Putamen (tissue), 1 donor: Measurements from ENCODE around the gene NPAS1.
A peak's percentile ranks its signal among the peaks of the same experiment; 100 is the strongest.

Experiments used
- DNase-seq: peaks from one replicate; pipeline ENCODE4 v3.0.0-alpha.2; 2016; ENCODE audit warnings: low spot score

The NPAS1 gene, protein sequence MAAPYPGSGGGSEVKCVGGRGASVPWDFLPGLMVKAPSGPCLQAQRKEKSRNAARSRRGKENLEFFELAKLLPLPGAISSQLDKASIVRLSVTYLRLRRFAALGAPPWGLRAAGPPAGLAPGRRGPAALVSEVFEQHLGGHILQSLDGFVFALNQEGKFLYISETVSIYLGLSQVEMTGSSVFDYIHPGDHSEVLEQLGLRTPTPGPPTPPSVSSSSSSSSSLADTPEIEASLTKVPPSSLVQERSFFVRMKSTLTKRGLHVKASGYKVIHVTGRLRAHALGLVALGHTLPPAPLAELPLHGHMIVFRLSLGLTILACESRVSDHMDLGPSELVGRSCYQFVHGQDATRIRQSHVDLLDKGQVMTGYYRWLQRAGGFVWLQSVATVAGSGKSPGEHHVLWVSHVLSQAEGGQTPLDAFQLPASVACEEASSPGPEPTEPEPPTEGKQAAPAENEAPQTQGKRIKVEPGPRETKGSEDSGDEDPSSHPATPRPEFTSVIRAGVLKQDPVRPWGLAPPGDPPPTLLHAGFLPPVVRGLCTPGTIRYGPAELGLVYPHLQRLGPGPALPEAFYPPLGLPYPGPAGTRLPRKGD

DNA sequence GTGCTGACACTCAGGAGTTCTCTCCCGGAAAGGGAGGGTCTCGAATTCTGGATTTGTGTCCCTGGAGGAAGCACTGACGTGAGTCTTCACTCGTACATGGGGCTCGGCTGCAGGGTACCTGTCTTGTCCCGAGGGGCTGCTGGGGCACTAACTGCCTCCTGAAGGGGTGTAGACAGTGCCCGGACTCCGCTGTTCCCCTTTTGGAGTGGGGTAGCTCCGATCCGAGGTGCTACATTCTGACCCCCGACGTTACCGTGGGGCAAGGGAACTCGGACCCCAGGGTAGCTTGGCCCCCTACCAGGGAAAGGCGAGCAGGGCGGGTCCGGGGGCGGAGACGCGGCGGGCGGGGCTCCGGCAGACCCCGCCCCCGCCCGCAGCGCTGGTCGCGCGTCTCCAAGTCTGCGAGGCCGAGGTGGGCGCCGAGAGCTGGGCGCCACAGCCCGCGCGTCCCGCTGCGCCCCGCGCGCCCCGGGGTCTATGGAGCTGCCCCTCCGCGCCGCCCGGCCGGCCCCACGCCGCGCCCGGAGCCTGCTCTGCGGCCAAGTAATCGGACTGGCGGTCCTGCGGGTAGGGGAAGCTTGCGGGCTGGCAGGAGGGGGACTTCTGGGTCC is at the start of gene NPAS1:
Gene NPAS1, plus strand, starts transcription at position 407 of the 611 bp plus-strand sequence. CDS start 1,211 bp downstream, outside the sequence.
- DNase-seq = no peak

DNA sequence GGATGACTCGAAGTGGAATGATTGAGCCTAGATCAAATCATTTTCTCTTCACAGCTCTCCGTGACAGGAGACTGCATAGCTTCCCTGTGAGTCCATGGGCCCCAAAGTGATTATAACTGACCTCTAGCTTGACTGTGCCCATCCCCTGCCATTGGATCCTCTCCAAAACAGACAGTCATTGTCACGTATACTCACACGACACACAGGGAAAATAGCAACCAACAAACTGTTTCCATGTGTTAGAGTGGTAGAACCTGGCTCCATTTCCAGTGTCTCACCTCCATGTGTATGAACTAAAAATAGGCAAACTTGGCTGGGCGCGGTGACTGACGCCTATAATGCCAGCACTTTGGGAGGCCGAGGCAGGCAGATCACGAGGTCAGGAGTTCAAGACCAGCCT is 48.8 kb upstream of the NPAS1 start:
- no peak for DNase-seq

DNA sequence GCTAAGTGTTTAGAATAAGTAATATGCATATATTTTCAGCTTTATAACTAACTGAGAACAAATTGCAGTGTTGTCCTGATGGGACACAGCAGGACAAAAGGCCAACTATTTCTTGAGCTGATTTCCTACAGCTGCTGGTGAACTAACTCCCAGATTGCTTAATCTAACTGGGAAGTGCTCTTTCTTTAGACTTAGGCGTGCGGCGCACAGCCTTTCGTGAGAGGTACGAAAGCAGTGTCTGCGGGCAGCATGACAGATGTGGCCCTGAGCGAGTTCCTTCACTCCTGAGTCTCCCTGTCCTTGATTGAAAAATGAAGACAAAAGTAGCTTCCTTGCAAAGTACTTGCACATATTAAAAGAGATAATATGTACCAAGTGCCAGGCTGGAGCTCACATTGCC is 47.3 kb upstream of the NPAS1 start:
- no peak for DNase-seq

DNA sequence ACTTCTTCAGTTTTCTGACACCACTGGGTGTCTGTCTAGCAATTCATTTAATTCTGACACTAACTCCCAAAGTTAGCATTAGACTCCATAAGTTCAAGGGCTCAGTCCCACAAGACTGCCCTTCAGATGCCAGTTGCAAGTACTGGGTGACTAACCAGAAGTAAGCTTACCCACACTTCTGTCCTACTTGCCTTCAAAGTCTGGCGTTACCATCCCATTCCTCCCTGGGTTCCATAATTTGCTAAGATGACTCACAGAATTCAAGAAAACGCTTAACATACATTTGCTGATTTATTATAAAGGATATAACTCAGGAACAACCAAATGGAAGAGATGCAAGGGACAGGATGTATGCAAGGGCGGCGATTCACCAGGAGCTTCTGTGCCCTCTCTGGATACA is 45.5 kb upstream of the NPAS1 start:
- DNase-seq = no peak

DNA sequence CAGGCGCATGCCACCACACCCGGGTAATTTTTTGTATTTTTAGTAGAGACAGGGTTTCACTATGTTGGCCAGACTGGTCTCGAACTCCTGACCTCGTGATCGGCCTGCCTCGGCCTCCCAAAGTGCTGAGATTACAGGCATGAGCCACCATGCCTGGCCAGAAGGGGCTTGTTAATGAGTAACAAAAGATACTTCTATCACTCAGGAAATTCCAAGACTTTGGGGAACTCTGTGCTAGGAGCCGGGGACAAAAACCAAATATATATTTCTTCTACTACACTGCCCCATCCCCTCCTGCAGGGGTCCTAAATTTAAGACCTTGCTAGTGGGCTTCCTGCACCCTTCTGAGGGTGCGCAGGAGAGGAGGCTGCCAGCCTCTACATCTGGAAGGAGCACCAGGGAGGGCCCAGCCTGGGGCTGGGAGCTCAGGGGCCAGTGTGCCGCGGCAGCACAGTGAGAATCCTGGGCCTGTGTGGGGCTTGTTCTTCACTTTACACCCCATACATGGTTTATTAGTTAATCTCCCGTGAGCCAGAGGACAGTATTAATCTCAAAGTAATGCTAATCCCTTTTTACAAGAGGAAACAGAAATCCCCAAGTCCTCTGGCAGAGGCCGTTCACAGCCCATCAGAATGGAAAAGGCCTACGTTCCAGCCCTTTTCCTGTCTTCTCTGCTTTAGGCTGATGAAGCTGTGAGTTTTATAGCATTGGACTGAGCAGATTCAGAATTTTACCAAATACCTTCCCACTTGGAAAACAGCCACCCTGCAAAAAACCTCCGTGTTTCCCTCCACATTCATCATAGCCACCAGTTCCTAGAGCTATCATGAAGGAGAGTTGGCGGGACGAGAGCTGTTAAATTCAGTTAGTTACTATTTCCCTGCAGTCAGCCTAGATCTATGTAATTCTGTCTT is 44.4 kb upstream of the NPAS1 start:
- no peak for DNase-seq

DNA sequence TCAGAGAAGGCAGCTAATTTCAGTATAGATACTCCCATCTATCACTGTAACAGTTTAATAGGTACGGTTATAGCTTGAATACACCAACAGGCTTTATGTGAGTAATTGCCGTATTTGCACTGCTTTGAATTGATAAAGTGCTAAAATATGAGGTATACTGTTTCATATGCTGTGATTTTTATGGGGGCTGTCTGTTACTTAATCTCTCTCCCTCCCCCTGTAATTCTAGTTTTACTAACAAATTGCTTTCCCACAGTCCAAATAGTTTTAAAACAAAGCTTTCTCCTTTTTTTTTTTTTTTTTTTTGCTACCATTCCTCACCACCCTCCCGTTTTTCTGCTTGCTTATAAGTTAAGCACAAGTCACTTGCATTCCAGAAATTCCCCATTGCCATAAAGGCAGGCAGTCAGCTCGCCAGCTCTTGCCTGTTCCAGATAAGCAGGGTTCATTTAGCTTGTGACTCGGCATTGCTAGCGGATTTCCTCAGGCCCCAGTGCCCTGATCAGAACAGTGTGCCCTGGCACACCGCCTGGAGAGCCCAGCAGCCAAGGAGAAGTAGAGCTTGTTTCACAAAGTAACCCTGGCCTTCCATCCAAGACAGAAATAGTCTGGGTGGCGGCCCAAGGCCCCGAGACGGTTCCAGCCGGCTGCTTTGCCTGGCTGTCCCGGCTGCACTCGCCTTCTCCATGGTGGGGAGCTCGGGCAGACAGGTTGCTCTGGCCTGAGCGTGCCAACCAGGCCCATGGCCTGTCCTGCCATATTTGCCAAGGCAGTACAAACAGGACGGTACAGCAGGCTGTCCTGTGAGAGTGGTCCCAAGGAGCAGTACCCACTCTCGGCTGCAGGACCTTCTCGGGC is 43.5 kb upstream of the NPAS1 start:
- DNase-seq = peak; percentile 83

DNA sequence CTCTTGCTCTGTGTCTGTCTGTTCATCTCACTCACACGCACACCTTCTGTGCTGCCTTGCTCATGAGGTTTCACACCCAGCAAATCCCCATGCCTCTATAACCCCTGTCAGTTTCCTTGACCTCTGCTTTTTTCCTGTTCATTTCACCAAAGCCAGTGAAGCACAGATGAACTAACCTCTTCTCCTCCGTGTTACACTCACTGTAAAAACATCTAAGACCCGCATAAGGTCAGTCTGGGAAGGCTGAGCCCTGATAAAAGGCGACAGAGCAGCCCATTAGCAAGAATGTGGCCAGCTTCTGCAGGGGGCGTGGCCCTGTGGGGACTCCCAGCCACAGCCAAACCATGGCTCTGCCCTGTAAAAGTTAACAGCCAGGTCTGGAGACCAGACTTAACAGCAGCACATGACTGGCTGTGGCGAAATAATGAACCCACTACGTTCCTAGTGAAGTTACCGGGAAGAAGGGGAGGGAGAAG is 42.8 kb upstream of the NPAS1 start:
- no peak for DNase-seq

DNA sequence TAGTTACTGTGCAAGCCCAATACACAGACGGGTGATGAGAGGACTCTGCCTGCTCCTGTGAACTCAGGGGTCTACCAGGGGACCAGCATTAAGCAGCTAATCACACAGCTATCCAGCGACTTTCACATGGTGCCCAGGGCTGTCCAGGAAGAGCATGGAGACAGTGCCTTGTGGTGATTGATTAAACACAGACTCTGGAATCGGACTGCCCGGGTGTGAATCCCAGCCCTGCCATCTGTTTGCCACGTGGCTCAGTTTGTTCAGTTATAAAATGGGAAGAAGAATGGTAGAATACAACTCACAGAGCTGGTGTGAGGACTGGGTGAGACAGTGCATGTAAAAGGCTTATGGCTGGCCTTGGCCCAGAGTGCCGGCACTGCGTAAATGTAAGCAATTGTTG is 42.1 kb upstream of the NPAS1 start:
- no peak for DNase-seq

DNA sequence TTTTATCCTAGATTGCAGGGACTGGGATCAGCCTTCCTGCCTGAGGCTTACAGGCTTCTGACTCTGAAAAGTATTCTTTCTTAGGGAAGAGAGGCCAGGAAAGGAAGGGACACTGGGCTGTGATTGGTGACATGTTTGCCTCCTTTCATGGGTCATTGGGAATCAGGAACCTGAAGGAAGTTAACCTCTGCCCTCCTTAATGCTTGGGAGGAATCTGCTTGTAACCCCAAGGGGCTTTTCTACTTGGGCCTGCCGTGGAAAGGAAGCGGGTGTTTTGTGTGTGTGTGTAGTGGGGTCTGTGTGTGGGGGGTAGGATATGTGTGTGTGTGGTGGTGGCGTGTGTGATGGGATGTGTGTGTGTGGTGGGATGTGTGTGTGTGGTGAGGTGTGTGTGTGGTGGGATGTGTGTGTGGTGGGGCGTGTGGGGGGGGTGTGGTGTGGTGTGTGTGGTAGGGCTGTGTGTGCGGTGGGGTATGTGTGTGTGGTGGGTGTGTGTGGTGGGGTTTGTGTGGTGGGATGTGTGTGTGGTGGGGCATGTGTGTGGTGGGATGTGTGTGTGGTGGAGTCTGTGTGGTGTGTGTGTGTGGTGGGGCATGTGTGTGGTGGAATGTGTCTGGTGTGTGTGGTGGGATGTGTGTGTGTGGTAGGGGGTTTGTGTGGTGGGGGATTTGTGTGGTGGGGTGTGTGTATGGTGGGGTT is 41.3 kb upstream of the NPAS1 start:
- no peak for DNase-seq

DNA sequence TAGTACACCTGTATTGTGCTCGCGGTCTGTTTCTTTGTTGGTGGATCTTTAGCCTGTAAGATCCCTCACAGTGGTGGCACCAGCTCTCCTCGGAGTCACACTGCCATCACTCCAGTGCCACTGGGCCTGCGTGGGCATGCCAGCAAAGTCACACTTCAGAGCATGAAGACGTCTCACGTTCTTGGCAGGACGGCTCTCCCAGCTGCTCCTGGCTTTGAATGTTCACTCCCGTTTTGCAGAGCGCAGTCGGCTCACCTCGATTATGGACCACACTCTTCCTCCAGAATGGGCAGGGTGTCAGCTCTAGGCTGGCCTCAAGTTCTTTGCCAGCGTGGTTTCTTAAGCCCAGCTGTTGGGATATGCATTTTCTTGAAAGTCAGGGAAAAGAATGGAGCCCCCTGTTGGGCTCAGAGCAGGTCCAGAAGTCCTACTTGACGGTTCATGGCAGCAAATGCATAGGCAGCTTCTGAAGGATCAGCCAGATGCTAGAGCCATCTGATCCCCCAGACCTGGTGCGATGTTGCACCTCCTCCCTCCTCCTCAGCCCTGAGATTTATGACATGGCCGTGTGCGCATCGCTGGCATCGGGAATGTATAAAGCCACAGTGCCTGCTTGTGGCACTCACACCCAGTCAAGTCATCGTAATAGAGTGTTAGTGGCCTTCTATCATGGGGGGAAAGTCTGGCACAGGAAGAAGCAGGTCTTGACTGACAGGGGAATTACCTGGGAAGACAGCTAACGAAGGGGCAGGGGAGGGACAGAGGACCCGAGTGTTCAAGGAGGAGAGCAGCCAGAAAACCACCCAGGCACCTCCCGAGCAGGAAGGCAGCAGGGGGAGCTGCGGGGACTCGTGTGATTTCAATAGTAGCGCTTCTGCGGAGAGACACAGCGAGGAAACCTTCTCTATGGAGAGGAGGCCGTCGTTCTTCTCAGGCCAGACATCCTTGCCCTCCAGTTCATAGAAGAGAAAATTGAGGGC is 40.2 kb upstream of the NPAS1 start:
- DNase-seq = no peak

DNA sequence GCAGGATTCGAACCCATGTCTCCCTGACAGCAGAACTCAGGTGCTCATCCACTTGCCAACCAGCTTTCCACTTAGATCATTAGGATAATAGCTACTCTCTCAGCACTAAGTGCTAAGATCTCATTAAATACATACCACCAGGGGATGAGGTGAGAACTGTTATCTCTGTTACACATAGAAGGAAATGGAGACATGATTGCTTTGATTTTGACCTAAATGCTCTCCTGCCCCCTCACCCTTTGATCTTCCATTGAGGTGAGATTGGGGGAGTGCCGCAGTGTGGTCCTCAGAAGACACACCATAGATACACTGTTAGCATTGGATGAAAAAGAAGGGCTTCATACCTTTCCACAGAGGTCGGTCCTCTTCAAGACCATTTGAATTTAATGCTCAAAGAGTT is 38.9 kb upstream of the NPAS1 start:
- no peak for DNase-seq

DNA sequence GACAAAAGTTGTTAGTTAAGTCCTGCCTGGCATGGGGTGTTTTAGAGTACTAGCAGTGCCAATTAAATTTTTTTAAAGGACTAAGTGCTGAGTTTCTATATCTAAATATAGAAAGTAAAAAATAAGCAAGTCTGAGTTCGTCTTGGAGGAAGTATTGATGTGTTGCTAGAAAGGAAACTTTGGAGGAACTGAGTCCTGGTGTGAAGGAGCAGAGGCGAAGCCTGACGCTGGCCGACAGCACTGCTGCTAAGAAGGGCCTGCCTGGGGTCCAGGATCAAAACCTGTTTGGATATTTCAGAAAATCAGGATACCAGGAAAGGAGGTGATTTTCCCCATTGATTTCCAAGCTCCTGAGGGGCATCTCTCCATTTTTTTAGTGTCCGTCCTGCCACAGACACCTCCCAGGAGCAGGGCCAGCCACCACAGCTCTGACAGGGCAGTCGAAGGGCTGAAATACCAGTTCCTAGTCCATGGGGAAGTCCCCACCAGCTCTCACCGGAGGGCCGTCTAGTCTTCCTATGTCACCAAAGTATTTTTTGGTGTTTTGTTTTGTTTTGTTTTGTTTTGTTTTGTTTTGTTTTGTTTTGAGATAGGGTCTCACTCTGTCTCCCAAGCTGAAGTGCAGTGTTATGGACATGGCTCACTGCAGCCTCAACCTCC is 38.2 kb upstream of the NPAS1 start:
- DNase-seq = no peak

DNA sequence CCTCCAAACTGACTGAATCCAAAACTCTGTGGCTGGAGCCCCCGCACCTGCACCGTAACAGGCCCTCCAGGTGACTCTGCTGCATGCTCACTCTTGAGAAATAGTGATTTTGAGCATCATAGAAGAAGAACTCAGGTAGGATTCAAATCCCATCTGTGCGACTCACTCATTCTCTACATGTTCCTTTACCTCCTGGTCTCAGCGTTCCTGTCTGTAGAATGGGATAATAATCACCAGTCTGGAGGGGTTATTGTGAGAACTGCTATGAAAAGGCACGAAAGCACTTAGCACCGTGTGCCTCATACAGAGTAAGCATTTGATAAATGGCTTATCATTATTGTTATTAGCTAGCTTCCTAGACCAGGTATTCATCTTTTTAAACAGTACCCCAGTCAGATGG is 36.5 kb upstream of the NPAS1 start:
- no peak for DNase-seq

DNA sequence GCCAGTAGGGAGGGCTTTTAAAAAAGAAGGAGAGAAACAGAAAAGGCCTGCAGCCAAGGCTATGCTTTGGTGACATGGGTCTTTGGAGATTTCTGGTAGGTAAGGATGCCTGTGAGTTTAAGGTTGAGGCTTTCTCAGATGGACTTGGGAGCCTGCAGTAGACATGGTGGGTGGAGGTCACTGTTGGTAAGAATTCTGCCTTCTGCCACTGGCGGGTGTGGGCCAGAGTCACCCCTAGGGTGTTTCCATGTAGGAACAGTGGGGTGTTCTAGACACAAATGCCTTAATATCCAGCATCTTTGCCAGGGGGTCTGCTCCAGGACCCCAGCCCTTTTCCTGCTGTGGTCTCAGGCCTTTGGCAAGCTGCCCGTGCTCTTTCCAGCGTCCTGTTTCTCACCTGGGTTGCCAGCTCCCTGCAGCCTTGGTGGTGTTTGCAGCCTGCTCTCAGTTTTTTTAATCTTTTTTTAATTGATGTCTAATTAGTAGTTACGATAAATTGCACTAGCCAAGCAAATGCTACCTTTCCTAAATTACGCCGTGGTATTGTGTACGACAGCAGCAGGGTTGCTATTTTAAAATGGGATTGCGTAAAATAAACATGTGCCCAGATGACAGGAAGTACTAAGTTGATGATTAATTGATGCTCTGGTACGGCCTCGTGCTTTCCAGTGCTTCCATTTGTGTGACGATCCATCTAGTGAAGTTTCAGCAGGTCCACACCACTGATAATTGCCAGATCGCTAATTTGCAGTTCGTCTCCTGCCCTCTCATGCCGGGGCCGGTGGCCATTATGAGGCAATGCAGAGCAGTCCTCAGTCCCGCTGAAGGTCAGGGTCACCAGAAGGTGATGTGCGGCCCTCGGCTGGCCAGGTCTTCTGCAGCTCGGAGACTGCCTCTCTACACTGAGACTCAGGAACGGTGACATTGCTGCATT is 35.3 kb upstream of the NPAS1 start:
- no peak for DNase-seq

DNA sequence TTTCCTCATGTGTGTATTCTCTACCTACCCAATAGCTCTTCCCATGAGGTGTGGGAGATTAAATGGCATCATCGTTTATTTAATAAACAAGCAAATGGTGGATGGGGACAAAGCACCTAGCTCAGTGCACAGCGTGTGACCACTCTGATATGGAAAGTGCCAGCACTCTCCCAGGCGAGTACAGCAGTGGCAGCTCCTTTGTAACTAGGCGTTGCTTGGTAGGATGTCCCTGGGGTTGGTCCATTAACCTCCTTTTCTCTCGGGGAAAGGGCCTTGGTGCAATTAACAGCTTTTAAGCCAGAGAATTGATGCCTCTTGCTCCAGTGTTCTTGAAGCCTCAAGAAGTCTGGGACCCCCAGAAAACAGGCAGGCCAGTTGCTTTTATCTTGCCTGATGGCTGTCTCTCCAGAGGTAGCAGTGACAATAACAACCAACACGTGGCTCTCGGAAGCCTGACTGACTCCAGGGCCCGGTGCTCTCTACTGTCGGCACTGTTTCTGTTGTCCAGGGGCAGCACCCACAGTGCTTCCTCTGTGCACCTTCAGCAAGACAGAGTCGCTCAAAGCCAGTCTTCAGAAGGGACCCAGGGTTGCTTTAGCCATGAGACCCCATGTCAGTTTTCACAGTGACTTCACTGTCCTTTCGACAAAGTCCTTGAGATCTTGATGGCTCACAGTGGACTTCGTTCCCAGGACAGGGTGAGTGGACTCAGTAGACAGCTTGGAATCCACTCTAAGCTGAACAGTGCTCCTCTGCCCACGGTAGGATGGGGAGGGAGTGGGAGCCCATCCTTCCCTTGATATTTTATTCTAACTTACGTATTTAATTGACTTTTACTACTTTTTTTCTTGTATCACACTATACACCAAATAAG is 33.9 kb upstream of the NPAS1 start:
- no peak for DNase-seq

DNA sequence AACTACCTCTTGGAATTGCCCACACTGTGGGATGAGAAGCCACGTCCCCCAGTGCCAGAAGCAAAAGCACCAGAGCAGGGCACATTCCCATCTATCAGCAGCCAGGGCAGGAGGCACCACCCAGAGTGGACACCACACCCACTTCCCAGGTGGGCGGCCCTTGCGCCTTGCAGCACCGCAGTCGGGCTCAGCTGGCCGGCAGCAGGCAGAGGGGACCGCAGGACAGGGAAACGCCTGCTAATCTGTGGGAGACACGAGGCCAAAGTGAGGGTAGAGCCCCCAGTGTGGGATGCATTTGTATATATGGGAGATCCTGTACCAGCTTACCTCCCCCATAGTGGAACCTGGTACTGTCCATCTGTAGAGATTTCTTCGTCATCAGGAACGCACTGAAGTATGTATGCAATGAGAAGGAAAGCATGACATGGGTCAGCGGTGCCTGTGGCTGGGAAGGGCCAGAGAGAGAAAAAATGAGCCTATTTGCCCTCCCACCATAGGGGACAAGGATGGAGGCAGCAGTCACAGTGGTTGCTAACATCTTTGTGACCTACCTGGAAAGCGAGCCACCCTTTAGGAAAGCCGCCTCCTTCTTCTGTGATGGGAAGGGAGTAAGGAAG is 30.9 kb upstream of the NPAS1 start:
- no peak for DNase-seq
